Measurements from ENCODE around the gene WDR35.

DNA sequence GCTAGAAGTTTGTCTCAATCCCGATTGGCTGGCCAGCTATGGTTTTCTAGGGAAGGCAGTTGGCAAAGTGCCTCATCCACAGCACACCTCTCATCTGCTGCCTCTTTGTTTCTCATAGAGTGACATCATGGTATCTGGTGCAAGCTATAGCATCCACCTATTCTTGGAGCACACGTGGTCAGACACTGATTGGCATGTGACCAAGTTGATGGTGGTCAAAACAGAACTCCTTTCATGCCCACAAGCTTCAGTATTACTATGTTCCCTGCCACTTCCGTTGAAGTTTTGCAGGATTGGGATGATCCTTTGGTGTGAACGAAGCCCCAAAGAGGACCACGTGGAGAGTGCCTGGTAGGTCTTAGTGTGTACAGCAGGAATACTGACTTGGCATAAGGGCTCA, 116.9 kb downstream of the WDR35 start:
- TF ChIP-seq, protein P1, sequence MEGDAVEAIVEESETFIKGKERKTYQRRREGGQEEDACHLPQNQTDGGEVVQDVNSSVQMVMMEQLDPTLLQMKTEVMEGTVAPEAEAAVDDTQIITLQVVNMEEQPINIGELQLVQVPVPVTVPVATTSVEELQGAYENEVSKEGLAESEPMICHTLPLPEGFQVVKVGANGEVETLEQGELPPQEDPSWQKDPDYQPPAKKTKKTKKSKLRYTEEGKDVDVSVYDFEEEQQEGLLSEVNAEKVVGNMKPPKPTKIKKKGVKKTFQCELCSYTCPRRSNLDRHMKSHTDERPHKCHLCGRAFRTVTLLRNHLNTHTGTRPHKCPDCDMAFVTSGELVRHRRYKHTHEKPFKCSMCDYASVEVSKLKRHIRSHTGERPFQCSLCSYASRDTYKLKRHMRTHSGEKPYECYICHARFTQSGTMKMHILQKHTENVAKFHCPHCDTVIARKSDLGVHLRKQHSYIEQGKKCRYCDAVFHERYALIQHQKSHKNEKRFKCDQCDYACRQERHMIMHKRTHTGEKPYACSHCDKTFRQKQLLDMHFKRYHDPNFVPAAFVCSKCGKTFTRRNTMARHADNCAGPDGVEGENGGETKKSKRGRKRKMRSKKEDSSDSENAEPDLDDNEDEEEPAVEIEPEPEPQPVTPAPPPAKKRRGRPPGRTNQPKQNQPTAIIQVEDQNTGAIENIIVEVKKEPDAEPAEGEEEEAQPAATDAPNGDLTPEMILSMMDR (conservative IDR thresholded peaks at IDR 0.05) = no peak
- TF ChIP-seq EZH2 (IDR thresholded peaks at IDR 0.05; ENCODE audit: low read depth) = no peak
